Urothelium cell line (cell line): ENCODE results near the gene INHBC.
"Not testable (repeated sequence)": the region's sequence is repeated elsewhere in the genome, so short reads cannot be mapped to it uniquely, and the experiment has no call there.

ENCODE experiments used
- DNase-seq: peaks from one replicate; pipeline ENCODE4 v3.0.0; 2011; ENCODE audit warnings: low spot score, mixed read lengths
- FAIRE-seq: peaks from 2 replicates; lab custom pipeline; 2011; peaks lifted over from hg19 to GRCh38; lab: Jason Lieb, UNC

The INHBC gene

DNA sequence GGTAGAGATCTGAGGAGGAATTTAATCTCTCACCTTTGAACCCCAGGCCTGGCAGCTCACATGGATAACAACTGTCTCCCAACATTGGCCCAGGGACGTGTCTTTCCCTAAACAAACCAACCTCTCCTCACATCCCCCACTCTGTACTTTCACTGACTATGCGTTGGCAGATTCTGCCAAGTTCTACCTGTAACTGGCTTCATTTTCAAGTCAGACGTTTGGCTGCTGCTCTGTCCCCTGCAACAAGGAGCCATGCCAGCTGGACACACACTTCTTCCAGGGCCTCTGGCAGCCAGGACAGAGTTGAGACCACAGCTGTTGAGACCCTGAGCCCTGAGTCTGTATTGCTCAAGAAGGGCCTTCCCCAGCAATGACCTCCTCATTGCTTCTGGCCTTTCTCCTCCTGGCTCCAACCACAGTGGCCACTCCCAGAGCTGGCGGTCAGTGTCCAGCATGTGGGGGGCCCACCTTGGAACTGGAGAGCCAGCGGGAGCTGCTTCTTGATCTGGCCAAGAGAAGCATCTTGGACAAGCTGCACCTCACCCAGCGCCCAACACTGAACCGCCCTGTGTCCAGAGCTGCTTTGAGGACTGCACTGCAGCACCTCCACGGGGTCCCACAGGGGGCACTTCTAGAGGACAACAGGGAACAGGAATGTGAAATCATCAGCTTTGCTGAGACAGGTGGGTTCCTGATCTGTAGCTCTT is at the start of gene INHBC:
INHBC (plus strand) TSS at position 268 of the 707 bp plus-strand sequence; CDS start at position 371, 103 bp downstream.
- FAIRE-seq: no peak
- no peak for DNase-seq

DNA sequence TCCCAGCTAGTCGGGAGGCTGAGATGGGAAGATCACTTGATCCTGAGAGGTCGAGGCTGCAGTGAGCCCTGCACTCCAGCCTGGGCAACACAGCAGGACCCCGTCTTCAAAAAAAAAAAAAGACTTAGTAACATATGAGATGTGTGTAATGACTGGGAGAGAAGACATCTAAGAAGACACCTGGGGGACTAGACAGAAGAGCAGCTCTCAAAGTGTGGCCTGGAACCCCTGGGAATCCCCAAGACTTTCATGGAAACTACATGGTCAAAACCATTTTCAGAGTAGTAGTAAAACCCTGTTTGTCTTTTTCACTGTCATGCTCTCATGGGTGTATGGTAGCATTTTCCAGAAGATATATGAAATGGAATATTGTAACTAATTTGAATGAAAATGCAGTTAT is 49.0 kb upstream of the INHBC start:
- FAIRE-seq (no peak), DNase-seq (no peak)

- FAIRE-seq (no peak), DNase-seq (no peak)
These were observed 48.3 kb upstream of the INHBC start for GRCh38 chr12:57386187-57386720.

DNA sequence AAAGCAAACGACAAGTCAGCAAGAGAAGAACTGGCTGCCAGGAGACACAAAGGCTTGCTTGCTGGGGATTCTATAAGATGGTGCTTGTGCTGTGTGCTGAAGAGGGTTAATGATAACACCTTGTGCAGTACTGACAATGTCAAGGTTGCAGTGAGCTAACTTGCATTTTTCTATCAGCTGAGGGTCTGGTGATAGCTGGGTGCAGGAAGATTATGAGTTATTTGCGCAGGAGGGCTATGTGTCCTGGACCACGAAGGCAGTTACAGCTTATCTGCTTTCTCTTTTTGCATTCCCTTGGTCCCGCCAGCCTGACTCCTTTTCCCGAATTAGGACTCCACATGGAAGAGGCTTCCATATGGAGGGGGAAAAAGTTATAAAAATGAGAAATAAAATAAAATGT is 46.2 kb upstream of the INHBC start:
- DNase-seq (no peak), FAIRE-seq (no peak)

DNA sequence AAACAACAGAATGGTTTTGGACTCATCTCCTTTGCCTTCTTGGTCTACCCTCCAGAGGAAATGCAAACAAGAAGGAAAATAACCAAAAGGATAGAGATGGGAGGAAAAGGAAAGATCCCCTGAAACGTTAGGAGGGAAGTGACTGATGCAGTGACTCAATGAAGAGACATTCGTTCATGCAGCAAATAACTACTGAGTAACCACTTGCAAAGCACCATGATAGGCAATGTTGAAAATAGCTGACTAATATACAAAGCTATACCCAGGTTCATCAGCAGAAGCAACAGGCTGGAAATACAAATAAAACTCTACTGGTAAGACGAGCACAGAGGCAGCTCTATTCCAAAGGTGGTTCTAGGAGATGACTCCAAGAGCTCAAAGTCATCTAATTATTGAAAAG is 45.6 kb upstream of the INHBC start:
- FAIRE-seq (no peak), DNase-seq (peak; percentile 34)

GRCh38 chr12:57390174-57390573 is 44.4 kb upstream of the INHBC start:
- FAIRE-seq: no peak
- DNase-seq: no peak

- FAIRE-seq (no peak), DNase-seq (no peak)
These were observed 39.5 kb upstream of the INHBC start for GRCh38 chr12:57395121-57395520.

DNA sequence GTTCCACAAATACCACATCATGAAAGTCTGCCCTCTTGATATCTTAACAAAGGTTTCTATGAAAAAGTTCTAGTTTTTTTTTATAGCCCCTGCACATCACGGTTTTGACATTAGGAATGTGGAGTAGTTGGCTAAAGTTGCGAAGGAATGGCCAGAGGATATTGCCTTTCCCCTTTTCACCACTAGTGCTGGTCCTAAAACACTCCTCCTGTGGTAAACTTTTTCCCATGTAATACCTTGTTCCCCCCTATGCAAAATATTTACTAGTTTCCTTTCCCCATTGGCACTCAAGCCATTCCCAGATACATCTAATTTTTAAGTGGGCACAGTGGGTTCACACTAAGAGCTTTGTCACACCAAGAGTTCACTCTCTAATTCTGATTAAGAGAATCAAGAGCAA is 37.1 kb upstream of the INHBC start:
- no peak for FAIRE-seq

DNA sequence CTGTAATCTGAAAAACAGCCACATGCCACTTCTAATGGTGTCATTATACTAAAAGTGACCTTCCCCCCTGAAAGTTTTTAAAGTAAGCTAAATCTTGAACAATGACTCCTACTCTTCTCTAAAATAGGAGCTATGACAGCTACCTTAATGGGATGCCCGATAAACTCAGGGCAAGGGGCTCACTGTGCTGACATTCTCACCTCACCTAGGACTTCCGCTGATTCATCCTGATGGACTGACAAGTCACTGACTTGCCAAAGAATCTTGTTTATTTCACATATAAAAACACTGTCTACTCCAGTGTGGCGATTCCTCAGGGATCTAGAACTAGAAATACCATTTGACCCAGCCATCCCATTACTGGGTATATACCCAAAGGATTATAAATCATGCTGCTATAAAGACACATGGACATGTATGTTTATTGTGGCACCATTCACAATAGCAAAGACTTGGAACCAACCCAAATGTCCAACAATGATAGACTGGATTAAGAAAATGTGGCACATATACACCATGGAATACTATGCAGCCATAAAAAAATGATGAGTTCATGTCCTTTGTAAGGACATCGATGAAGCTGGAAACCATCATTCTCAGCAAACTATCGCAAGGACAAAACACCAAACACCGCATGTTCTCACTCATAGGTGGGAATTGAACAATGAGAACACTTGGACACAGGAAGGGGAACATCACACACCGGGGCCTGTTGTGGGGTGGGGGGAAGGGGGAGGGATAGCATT is 34.7 kb upstream of the INHBC start:
- DNase-seq, FAIRE-seq: not testable (repeated sequence)

More for the DNA sequence above, 37.1 kb upstream of the INHBC start:
- no peak for DNase-seq

DNA sequence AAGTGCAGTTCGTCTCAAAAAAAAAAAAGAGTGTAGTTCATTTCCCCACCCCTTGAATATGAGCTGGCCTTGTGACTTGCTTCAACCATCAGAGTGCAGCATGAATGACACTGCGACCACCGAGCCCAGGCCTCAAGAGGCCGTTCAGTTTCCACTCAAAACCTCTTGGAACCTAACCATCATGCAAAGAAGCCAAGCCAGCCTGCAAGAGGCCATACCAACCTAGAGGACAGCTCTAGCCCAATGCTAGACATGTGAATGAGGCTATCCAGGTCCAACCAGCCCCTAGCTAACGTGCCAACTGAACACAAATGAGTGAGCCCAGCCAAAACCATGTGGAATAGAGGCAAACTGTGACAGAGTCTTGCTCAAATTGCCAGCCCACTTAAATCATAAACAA is 33.4 kb upstream of the INHBC start:
- DNase-seq (no peak), FAIRE-seq (no peak)

DNA sequence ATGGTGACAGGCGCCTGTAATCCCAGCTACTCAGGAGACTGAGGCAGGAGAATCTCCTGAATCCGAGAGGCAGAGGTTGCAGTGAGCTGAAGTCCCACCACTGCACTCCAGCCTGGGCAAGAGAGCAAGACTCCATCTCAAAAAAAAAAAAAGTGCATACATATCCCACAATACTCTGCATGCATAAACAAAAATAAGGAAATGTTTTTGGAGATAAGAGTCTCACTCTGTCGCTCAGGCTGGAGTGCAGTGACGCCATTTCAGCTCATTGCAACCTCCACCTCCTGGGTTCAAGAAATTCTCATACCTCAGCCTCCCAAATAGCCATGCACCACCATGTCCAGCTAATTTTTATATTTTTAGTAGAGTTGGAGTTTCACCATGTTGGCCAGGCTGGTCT is 32.4 kb upstream of the INHBC start:
- DNase-seq, FAIRE-seq: not testable (repeated sequence)

- FAIRE-seq (no peak), DNase-seq (no peak)
These were observed 29.5 kb upstream of the INHBC start for GRCh38 chr12:57404966-57405640.

DNA sequence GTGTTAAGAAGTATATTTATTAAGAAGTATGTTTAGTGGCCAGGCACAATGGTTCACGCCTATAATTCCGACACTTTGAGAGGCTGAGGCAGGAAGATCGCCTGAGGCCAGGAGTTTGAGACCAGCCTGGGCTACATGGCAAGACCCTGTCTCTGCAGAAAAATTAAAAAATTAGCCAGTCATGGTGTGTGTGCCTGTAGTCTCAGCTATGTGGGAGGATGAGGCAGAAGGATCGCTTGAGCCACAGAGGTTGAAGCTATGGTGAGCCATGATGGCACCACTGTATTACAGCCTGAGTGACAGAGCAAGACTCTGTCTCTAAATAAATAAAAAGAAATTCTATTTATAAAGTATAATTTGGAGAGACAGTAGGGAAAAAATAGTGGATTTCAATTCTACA is 24.1 kb upstream of the INHBC start:
- DNase-seq (no peak), FAIRE-seq (no peak)

DNA sequence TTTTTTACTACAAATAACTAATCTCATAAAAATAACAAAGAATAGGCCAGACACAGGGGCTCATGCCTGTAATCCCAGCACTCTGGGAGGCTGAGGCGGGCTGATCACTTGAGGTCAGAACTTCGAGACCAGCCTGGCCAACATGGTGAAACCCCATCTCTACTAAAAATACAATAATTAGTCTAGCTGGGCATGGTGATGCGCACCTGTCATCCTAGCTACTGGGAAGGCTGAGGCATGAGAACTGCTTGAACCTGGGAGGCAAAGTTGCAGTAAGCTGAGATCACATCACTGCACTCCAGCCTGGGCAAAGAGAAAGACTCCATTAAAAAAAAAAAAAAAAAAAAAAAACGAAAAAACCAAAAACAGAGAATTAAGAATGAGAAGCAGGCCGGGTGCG is 20.4 kb upstream of the INHBC start:
- not testable (repeated sequence) for FAIRE-seq, DNase-seq

GRCh38 chr12:57415088-57415487 is 19.5 kb upstream of the INHBC start:
- DNase-seq (no peak), FAIRE-seq (no peak)

DNA sequence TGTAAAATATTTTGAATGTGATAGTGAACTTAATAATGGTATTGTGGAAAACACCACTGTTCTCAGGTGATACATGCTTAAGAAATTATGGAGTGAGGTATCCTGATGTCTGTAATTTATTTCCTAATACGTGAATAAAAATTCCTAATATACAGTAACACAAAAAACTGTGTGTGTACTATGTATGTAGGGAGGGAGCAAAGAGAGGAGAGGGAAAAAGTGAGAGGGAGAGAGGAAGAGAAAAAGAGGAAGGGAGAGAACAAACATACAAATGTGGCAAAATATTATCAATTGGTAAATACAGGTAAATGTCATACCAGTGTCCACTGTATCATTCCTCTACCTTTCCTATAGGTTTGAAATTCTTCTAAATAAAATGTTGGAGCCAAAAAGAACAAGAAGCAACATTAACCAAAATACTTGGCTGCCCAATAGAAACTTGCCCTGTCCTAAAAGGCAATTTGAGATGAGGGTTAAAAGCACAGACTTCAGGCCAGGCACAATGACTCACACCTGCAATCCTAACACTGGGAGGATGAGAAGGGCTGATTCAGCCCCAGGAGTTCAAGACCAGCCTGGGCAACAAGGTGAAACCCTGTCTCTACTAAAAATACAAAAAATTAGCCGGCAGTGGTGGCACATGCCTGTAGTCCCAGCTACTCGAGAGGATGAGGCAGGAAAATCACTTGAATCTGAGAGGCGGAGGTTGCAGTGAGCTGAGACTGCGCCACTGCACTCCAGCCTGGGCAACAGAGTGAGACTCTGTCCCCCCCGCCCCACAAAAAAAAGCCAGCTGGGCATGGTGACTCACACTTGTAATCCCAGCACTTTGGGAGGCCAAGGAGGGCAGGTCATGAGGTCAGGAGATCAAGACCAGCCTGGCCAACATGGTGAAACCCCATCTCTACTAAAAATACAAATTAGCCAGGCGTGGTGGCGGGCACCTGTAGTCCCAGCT is 18.3 kb upstream of the INHBC start:
- FAIRE-seq (no peak), DNase-seq (no peak)

GRCh38 chr12:57418255-57418654 is 16.3 kb upstream of the INHBC start:
- FAIRE-seq (no peak), DNase-seq (no peak)

DNA sequence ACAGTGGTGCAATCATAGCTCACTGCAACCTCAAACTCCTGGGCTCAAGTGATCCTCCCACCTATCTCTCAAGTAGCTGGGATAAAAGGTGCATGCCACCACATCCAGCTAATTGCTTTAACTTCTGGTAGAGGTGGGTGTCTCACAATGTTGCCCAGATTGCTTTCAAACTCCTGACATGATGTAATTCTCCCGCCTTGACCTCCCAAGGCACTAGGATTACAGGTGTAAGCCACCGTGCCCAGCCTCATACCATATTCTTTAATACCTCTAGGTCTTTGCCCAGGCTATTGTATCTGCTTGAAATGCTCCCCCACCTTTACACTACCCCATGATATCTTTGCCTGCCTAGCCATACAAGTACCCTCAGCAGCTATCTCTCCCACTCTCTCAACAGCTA is 15.1 kb upstream of the INHBC start:
- FAIRE-seq (no peak), DNase-seq (no peak)

DNA sequence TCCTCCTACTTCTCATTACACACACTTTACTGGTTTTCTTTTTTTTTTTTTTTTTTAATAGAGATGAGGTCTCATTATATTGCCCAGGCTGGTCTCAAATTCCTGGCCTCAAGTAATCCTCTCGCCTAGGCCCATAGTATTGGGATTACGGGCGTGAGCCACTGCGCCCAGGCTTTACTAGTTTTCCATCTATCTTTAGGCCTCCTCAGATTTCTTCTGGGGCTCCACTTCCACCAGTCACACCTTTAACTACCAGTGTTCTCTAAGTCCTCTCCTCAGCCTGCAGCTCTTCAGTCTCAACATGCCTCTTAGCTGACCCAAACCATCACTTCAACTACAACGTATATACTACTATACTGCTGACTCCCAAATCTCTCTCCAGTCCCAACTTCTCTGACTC is 14.1 kb upstream of the INHBC start:
- DNase-seq (no peak), FAIRE-seq (no peak)

- DNase-seq, FAIRE-seq: not testable (repeated sequence)
These were observed 7.6 kb upstream of the INHBC start for GRCh38 chr12:57426948-57427347.
